ENCODE measurements around the gene MARCHF9. TPM values are rescaled to one million over a fixed set of nuclear protein-coding genes. Genes with fewer than 3 reads are reported as not detected.

Gene MARCHF9, protein sequence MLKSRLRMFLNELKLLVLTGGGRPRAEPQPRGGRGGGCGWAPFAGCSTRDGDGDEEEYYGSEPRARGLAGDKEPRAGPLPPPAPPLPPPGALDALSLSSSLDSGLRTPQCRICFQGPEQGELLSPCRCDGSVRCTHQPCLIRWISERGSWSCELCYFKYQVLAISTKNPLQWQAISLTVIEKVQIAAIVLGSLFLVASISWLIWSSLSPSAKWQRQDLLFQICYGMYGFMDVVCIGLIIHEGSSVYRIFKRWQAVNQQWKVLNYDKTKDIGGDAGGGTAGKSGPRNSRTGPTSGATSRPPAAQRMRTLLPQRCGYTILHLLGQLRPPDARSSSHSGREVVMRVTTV
- polyA plus RNA-seq (2012; rRNA removed), result 21.2 and 24.2 TPM in 2 replicates
- 11.5 and 17.1 TPM in 2 replicates for polyA plus RNA-seq (2012; cell fraction: cytosol; rRNA removed)
- 37.4 and 43.9 TPM in 2 replicates for polyA plus RNA-seq (2012; cell fraction: nucleus; rRNA removed)

DNA sequence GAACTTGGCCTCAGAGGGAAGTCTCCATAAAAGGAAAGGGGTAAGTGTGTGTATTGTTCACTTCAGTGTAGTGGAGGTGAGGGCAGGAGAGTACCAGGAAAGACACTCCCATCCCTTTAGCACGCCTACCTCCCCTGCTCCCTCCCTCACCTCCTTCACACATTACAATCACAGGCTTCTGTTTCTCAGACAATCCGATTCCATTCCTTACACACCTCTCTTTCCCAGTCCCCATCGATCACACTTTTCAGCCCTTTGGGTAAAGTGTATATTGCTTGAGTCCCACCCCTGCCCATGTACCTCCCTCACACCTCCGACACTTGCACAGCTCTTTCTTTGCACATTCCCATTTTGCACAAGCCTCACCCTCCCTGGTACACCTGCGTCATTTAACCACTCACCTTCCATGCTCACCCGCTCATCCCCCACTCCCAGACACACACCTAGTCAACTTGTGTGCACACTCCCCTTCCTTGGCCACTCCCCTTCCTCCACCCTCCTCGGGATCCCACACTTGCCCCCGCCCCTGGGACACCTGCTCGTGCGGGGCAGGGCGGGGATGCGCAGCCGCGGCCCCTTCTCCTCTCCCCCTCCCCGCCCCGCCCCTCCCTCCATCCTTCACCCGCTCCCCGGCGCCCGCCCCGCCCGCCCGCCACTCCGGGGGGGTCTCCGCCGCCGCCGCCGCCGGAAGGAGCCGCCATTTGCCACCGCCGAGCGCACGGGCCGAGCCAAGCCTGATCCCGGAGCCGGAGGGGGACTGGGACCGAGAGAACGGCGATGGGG lies at the start of gene MARCHF9:
Gene MARCHF9 (plus strand): TSS at position 693 of the 783 bp plus-strand sequence. CDS start 426 bp downstream, outside the sequence.
- Histone ChIP-seq H3K4me3 (ENCODE audit: low read depth in 2 of 2, low read length in 1 of 2) (peak within 1 kb of the TSS; percentile 73 to 79), H3K4me2 (peak within 1 kb of the TSS; percentile 97), H2AFZ (ENCODE audit: low read depth) (peak within 1 kb of the TSS; percentile 38; the same call in 1 of the 2 replicates), H3F3A (replicated peaks; ENCODE audit: insufficient read depth) (peaks cover 21% of the 10 kb centered on the region), H3K79me2 (ENCODE audit: insufficient read depth) (peaks cover 25% of the 10 kb centered on the region), H4K20me1 (ENCODE audit: insufficient read depth) (peaks cover 2% of the 10 kb centered on the region), H3K9ac (peak within 1 kb of the TSS; percentile 44; the same call in 1 of the 2 replicates), H3K9me3 (no peaks in the 10 kb centered on the region), H3K27me3 (ENCODE audit: insufficient read depth) (no peaks in the 10 kb centered on the region), H3K4me1 (ENCODE audit: control insufficient read depth in 1 of 2, insufficient read depth in 2 of 2, low read depth in 1 of 2, low read length in 1 of 2) (peaks cover 8 to 37% of the 10 kb centered on the region in 2 experiments), H3K9me2 (no peaks in the 10 kb centered on the region), H3K36me3 (replicated peaks in 1 of 2; ENCODE audit: control insufficient read depth in 1 of 2, insufficient read depth in 2 of 2, low read length in 1 of 2) (peaks cover 17 to 23% of the 10 kb centered on the region in 2 experiments), H3K27ac (ENCODE audit: low read depth in 2 of 2, low read length in 1 of 2) (peak within 1 kb of the TSS in 1 of 2 experiments; percentile 62; a peak in 2 of 4 replicates)
- POLR2A ChIA-PET, result interaction anchor here (1.1 kb wide), 1 partner anchor 18 kb away, joined by 4 read pairs; the partner anchor contains the start of gene EEF1AKMT3
- 5% methylated on average over 20 of the region's 41 CpGs for WGBS (ENCODE audit: low lambda C conversion rate)
- DNase-seq, result peak; percentile 87
- TF ChIP-seq NRF1 (IDR thresholded peaks at IDR 0.05; ENCODE audit: low read depth, low read length), result peak; percentile 63
- TF ChIP-seq MXI1 (IDR thresholded peaks at IDR 0.05; ENCODE audit: low read depth, low read length), result 0 out of 2 replicates have a peak, but pooled peaks have one; percentile 33
- no peak for TF ChIP-seq USF1 (IDR thresholded peaks at IDR 0.05; ENCODE audit: borderline replicate concordance, low read depth)
- peak; percentile 58; the same call in 1 of the 2 replicates for TF ChIP-seq YY1 (IDR thresholded peaks at IDR 0.05; ENCODE audit: low read depth)
- TF ChIP-seq EZH2phosphoT487 (IDR thresholded peaks at IDR 0.05; ENCODE audit: borderline replicate concordance, low read depth), result no peak
- CTCF ChIA-PET, result interaction anchor here (1.4 kb wide), 1 partner anchor 10 kb away, joined by 5 read pairs; no protein-coding TSS in a partner anchor

GRCh38 chr12:57707250-57707649 lies 47.7 kb upstream of the MARCHF9 start:
- no peak overlapping the region for H2AFZ ChIP-seq (ENCODE audit: low read depth)
- peaks cover 0 to 58% of the 10 kb centered on the region in 2 experiments for H3K36me3 ChIP-seq (replicated peaks in 1 of 2; ENCODE audit: control insufficient read depth in 1 of 2, insufficient read depth in 2 of 2, low read length in 1 of 2)
- no peaks in the 10 kb centered on the region for H3K9me2 ChIP-seq
- H3K9me3 ChIP-seq, result peaks cover 17% of the 10 kb centered on the region
- H4K20me1 ChIP-seq (ENCODE audit: insufficient read depth), result no peaks in the 10 kb centered on the region
- H3F3A ChIP-seq (replicated peaks; ENCODE audit: insufficient read depth), result peaks cover 13% of the 10 kb centered on the region
- no peaks in the 10 kb centered on the region for H3K79me2 ChIP-seq (ENCODE audit: insufficient read depth)
- WGBS (ENCODE audit: low lambda C conversion rate), result 89% methylated on average over 3 of the region's 3 CpGs
- H3K4me3 ChIP-seq (ENCODE audit: low read depth in 2 of 2, low read length in 1 of 2), result no peak overlapping the region
- H3K27me3 ChIP-seq (ENCODE audit: insufficient read depth), result no peaks in the 10 kb centered on the region
- ChIA-PET POLR2A (no interaction called here), CTCF (interaction anchor here (1.1 to 1.3 kb wide), 3 partner anchors 13 to 123 kb away, joined by 5 to 6 read pairs (median 5); partner anchors contain the start of gene OS9)
- DNase-seq, result no peak
- H3K9ac ChIP-seq, result no peak overlapping the region
- no peak overlapping the region for H3K27ac ChIP-seq (ENCODE audit: low read depth in 2 of 2, low read length in 1 of 2)
- no peaks in the 10 kb centered on the region for H3K4me1 ChIP-seq (ENCODE audit: control insufficient read depth in 1 of 2, insufficient read depth in 2 of 2, low read depth in 1 of 2, low read length in 1 of 2)
- H3K4me2 ChIP-seq, result no peak overlapping the region
- TF ChIP-seq NFIC (IDR thresholded peaks at IDR 0.05; ENCODE audit: borderline replicate concordance) (no peak), EP300 (IDR thresholded peaks at IDR 0.05; ENCODE audit: borderline replicate concordance in 1 of 2, low read depth in 1 of 2, low read length in 1 of 2) (no peak), RFX5 (IDR thresholded peaks at IDR 0.05; ENCODE audit: low read length) (no peak), RCOR1 (IDR thresholded peaks at IDR 0.05; ENCODE audit: low read length) (no peak), MEF2A (IDR thresholded peaks at IDR 0.05; ENCODE audit: borderline replicate concordance, low read depth) (no peak), SIN3A (IDR thresholded peaks at IDR 0.05; ENCODE audit: borderline replicate concordance, low read depth, low read length) (no peak), TCF12 (IDR thresholded peaks at IDR 0.05) (no peak), GABPA (IDR thresholded peaks at IDR 0.05; ENCODE audit: low read depth) (no peak), JUND (IDR thresholded peaks at IDR 0.05) (no peak), MAX (IDR thresholded peaks at IDR 0.05; ENCODE audit: low read depth) (no peak), RXRA (IDR thresholded peaks at IDR 0.05; ENCODE audit: borderline replicate concordance, low read depth) (no peak), CTCF (IDR thresholded peaks at IDR 0.05) (no peak)
- TF ChIP-seq, protein P1, sequence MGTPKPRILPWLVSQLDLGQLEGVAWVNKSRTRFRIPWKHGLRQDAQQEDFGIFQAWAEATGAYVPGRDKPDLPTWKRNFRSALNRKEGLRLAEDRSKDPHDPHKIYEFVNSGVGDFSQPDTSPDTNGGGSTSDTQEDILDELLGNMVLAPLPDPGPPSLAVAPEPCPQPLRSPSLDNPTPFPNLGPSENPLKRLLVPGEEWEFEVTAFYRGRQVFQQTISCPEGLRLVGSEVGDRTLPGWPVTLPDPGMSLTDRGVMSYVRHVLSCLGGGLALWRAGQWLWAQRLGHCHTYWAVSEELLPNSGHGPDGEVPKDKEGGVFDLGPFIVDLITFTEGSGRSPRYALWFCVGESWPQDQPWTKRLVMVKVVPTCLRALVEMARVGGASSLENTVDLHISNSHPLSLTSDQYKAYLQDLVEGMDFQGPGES (IDR thresholded peaks at IDR 0.05; ENCODE audit: low read depth, low read length), result no peak
- TF ChIP-seq, protein P2, sequence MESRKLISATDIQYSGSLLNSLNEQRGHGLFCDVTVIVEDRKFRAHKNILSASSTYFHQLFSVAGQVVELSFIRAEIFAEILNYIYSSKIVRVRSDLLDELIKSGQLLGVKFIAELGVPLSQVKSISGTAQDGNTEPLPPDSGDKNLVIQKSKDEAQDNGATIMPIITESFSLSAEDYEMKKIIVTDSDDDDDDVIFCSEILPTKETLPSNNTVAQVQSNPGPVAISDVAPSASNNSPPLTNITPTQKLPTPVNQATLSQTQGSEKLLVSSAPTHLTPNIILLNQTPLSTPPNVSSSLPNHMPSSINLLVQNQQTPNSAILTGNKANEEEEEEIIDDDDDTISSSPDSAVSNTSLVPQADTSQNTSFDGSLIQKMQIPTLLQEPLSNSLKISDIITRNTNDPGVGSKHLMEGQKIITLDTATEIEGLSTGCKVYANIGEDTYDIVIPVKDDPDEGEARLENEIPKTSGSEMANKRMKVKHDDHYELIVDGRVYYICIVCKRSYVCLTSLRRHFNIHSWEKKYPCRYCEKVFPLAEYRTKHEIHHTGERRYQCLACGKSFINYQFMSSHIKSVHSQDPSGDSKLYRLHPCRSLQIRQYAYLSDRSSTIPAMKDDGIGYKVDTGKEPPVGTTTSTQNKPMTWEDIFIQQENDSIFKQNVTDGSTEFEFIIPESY (IDR thresholded peaks at IDR 0.05; ENCODE audit: borderline replicate concordance, low read depth), result no peak

All from SK-N-SH (cell line).